Testis (tissue), 2 donors: Measurements from ENCODE around the gene AMZ1.

Source experiments
- CTCF ChIP-seq, 3 experiments: fragments of 450-650 bp in 2 of 3; fragments of 200-600 bp in 1 of 3; sonication (generic) in 1 of 3; IDR thresholded peaks; one replicate each; pipeline ENCODE4 v1.5.1; 2016 to 2019; ENCODE audit warnings: antibody characterized with exemption in 3 of 3, mild to moderate bottlenecking in 2 of 3, moderate library complexity in 1 of 3
- POLR2A ChIP-seq: fragments of 450-650 bp; IDR thresholded peaks from one replicate; pipeline ENCODE4 v1.6.1; 2017; ENCODE audit warnings: antibody characterized with exemption, mild to moderate bottlenecking, moderate library complexity

GRCh38 chr7:2666155-2666554, 21.8 kb upstream of the AMZ1 start:
- TF ChIP-seq CTCF (IDR thresholded peaks at IDR 0.05) (no peak), POLR2A (no peak)
